ENCODE data around the gene IER3.

Gene IER3

DNA sequence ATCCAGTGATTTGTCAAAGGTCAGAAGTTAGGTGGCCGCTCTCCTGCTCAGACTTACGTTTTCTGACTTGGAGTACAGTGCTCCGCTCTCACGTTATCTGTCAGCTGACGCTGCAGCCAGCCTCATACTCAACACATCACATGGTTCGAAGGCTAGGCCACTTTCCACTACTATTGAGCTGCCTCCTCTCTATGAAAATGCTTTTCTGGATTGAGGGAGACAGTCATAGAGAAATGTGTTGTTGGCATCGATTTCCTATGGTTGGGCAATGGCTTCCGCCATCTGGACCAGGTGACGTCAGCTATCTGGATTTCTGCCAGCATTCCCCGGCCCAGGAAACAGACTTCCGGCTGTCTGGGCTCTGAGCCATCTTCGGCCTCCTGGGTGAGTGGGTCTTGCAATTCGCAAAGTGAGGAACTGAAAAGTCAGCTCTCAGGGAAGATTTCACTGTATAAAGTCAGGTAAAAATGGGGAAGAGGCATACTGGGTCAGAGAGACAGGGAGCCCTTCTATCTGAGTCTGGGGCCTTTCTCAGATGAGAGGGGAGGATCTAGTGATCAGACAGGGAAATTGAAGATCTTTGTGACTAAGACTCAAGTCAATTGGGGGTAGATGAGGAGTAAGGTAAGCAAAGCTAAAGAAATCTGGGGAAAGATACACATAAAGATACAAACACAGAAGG lies 37.5 kb upstream of the IER3 start:
- WGBS, 2 donors (ENCODE audit: extremely low coverage in 2 of 2, insufficient read length in 2 of 2, insufficient replicate concordance in 1 of 2): no CpG with 5 or more reads among the region's 13 CpGs
- no peak overlapping the region for H2BK120ac ChIP-seq (ENCODE audit: low read depth, low read length)
- H3K79me1 ChIP-seq (ENCODE audit: low read depth, low read length): no peaks in the 10 kb centered on the region
- no peak overlapping the region for H2BK5ac ChIP-seq (ENCODE audit: low read length)
- no peak for DNase-seq (ENCODE audit: low spot score)
- no peak overlapping the region for H3K9ac ChIP-seq (ENCODE audit: low read depth, low read length, poor library complexity)
- H2BK15ac ChIP-seq (ENCODE audit: low read length): no peak overlapping the region
- H2BK12ac ChIP-seq (ENCODE audit: low read length): no peak overlapping the region
- no peak overlapping the region for H3K23ac ChIP-seq (ENCODE audit: low read depth, low read length, poor library complexity)
- H3K4me2 ChIP-seq (ENCODE audit: insufficient read depth, low read length, poor library complexity, severe bottlenecking): no peak overlapping the region
- H3K14ac ChIP-seq (ENCODE audit: low read length): no peak overlapping the region
- H3K4me3 ChIP-seq (ENCODE audit: low read length in 2 of 2): no peak overlapping the region
- no peak overlapping the region for H3K4ac ChIP-seq (ENCODE audit: low read length)
- peak overlapping the region; percentile 42 for H2AFZ ChIP-seq (ENCODE audit: low read length)
- H3K4me1 ChIP-seq (ENCODE audit: control insufficient read depth in 2 of 2, insufficient read depth in 1 of 2, low read depth in 1 of 2, low read length in 2 of 2): peaks cover 0 to 4% of the 10 kb centered on the region in 2 donors
- no peak overlapping the region for H3K27ac ChIP-seq (replicated peaks; ENCODE audit: low read length)
- H3K18ac ChIP-seq (ENCODE audit: low read length): no peak overlapping the region
- no peaks in the 10 kb centered on the region for H3K36me3 ChIP-seq (replicated peaks in 1 of 2; ENCODE audit: control insufficient read depth in 2 of 2, insufficient read depth in 2 of 2, low read length in 2 of 2)
- peaks cover 3 to 4% of the 10 kb centered on the region in 2 donors for H3K9me3 ChIP-seq (replicated peaks in 1 of 2; ENCODE audit: control insufficient read depth in 2 of 2, insufficient read depth in 1 of 2, low read depth in 1 of 2, low read length in 2 of 2)
- H2AK5ac ChIP-seq (ENCODE audit: low read depth, low read length): no peak overlapping the region
- H3K27me3 ChIP-seq (ENCODE audit: control insufficient read depth in 3 of 3, insufficient read depth in 3 of 3, low read depth in 1 of 3, low read length in 3 of 3): no peaks in the 10 kb centered on the region
- H4K8ac ChIP-seq (ENCODE audit: low read depth, low read length): no peak overlapping the region
- no peak overlapping the region for H4K91ac ChIP-seq (ENCODE audit: low read depth, low read length, poor library complexity)

- Histone ChIP-seq H3K36me3 (replicated peaks in 1 of 2; ENCODE audit: control insufficient read depth in 2 of 2, insufficient read depth in 2 of 2, low read length in 2 of 2) (no peaks in the 10 kb centered on the region), H2AK5ac (ENCODE audit: low read depth, low read length) (no peak overlapping the region), H4K91ac (ENCODE audit: low read depth, low read length, poor library complexity) (no peak overlapping the region), H4K8ac (ENCODE audit: low read depth, low read length) (no peak overlapping the region), H2BK120ac (ENCODE audit: low read depth, low read length) (no peak overlapping the region), H3K79me1 (ENCODE audit: low read depth, low read length) (no peaks in the 10 kb centered on the region), H3K27me3 (ENCODE audit: control insufficient read depth in 3 of 3, insufficient read depth in 3 of 3, low read depth in 1 of 3, low read length in 3 of 3) (no peaks in the 10 kb centered on the region), H3K18ac (ENCODE audit: low read length) (no peak overlapping the region), H3K4me3 (ENCODE audit: low read length in 2 of 2) (no peak overlapping the region), H3K14ac (ENCODE audit: low read length) (no peak overlapping the region), H2AFZ (ENCODE audit: low read length) (no peak overlapping the region), H3K4ac (ENCODE audit: low read length) (no peak overlapping the region), H3K9ac (ENCODE audit: low read depth, low read length, poor library complexity) (no peak overlapping the region), H3K9me3 (replicated peaks in 1 of 2; ENCODE audit: control insufficient read depth in 2 of 2, insufficient read depth in 1 of 2, low read depth in 1 of 2, low read length in 2 of 2) (peaks cover 3 to 4% of the 10 kb centered on the region in 2 donors), H2BK12ac (ENCODE audit: low read length) (no peak overlapping the region), H3K23ac (ENCODE audit: low read depth, low read length, poor library complexity) (no peak overlapping the region), H3K4me1 (ENCODE audit: control insufficient read depth in 2 of 2, insufficient read depth in 1 of 2, low read depth in 1 of 2, low read length in 2 of 2) (peaks cover 0 to 4% of the 10 kb centered on the region in 2 donors), H3K4me2 (ENCODE audit: insufficient read depth, low read length, poor library complexity, severe bottlenecking) (no peak overlapping the region), H2BK5ac (ENCODE audit: low read length) (no peak overlapping the region), H3K27ac (replicated peaks; ENCODE audit: low read length) (no peak overlapping the region), H2BK15ac (ENCODE audit: low read length) (no peak overlapping the region)
- WGBS, 2 donors (ENCODE audit: extremely low coverage in 2 of 2, insufficient read length in 2 of 2, insufficient replicate concordance in 1 of 2): no CpG with 5 or more reads among the region's 4 CpGs
- DNase-seq (ENCODE audit: low spot score): no peak
Observed at GRCh38 chr6:30781395-30781742, 37.0 kb upstream of the IER3 start.

GRCh38 chr6:30780642-30780920 lies 36.2 kb upstream of the IER3 start:
- Histone ChIP-seq H3K14ac (ENCODE audit: low read length) (no peak overlapping the region), H3K4ac (ENCODE audit: low read length) (no peak overlapping the region), H3K9me3 (replicated peaks in 1 of 2; ENCODE audit: control insufficient read depth in 2 of 2, insufficient read depth in 1 of 2, low read depth in 1 of 2, low read length in 2 of 2) (peaks cover 3 to 4% of the 10 kb centered on the region in 2 donors), H2AK5ac (ENCODE audit: low read depth, low read length) (no peak overlapping the region), H4K91ac (ENCODE audit: low read depth, low read length, poor library complexity) (no peak overlapping the region), H2BK15ac (ENCODE audit: low read length) (no peak overlapping the region), H3K27me3 (ENCODE audit: control insufficient read depth in 3 of 3, insufficient read depth in 3 of 3, low read depth in 1 of 3, low read length in 3 of 3) (no peaks in the 10 kb centered on the region), H3K23ac (ENCODE audit: low read depth, low read length, poor library complexity) (no peak overlapping the region), H3K36me3 (replicated peaks in 1 of 2; ENCODE audit: control insufficient read depth in 2 of 2, insufficient read depth in 2 of 2, low read length in 2 of 2) (no peaks in the 10 kb centered on the region), H2BK120ac (ENCODE audit: low read depth, low read length) (no peak overlapping the region), H4K8ac (ENCODE audit: low read depth, low read length) (no peak overlapping the region), H2AFZ (ENCODE audit: low read length) (no peak overlapping the region), H3K4me1 (ENCODE audit: control insufficient read depth in 2 of 2, insufficient read depth in 1 of 2, low read depth in 1 of 2, low read length in 2 of 2) (peaks cover 0 to 4% of the 10 kb centered on the region in 2 donors), H3K18ac (ENCODE audit: low read length) (no peak overlapping the region), H3K4me2 (ENCODE audit: insufficient read depth, low read length, poor library complexity, severe bottlenecking) (no peak overlapping the region), H2BK5ac (ENCODE audit: low read length) (no peak overlapping the region), H3K4me3 (ENCODE audit: low read length in 2 of 2) (no peak overlapping the region), H3K27ac (replicated peaks; ENCODE audit: low read length) (no peak overlapping the region), H3K79me1 (ENCODE audit: low read depth, low read length) (no peaks in the 10 kb centered on the region), H2BK12ac (ENCODE audit: low read length) (no peak overlapping the region), H3K9ac (ENCODE audit: low read depth, low read length, poor library complexity) (no peak overlapping the region)
- WGBS, 2 donors (ENCODE audit: extremely low coverage in 2 of 2, insufficient read length in 2 of 2, insufficient replicate concordance in 1 of 2): no CpG with 5 or more reads among the region's 1 CpG
- no peak for DNase-seq (ENCODE audit: low spot score)

- Histone ChIP-seq H3K23ac (ENCODE audit: low read depth, low read length, poor library complexity) (no peak overlapping the region), H3K18ac (ENCODE audit: low read length) (no peak overlapping the region), H3K9ac (ENCODE audit: low read depth, low read length, poor library complexity) (no peak overlapping the region), H3K27ac (replicated peaks; ENCODE audit: low read length) (no peak overlapping the region), H3K14ac (ENCODE audit: low read length) (no peak overlapping the region), H3K4me2 (ENCODE audit: insufficient read depth, low read length, poor library complexity, severe bottlenecking) (no peak overlapping the region), H2AK5ac (ENCODE audit: low read depth, low read length) (peak overlapping the region; percentile 25), H3K4me1 (ENCODE audit: control insufficient read depth in 2 of 2, insufficient read depth in 1 of 2, low read depth in 1 of 2, low read length in 2 of 2) (peaks cover 0 to 4% of the 10 kb centered on the region in 2 donors), H3K36me3 (replicated peaks in 1 of 2; ENCODE audit: control insufficient read depth in 2 of 2, insufficient read depth in 2 of 2, low read length in 2 of 2) (no peaks in the 10 kb centered on the region), H2BK15ac (ENCODE audit: low read length) (no peak overlapping the region), H3K79me1 (ENCODE audit: low read depth, low read length) (no peaks in the 10 kb centered on the region), H2BK12ac (ENCODE audit: low read length) (no peak overlapping the region), H2BK5ac (ENCODE audit: low read length) (no peak overlapping the region), H2BK120ac (ENCODE audit: low read depth, low read length) (no peak overlapping the region), H4K91ac (ENCODE audit: low read depth, low read length, poor library complexity) (no peak overlapping the region), H4K8ac (ENCODE audit: low read depth, low read length) (no peak overlapping the region), H3K4ac (ENCODE audit: low read length) (no peak overlapping the region), H3K4me3 (ENCODE audit: low read length in 2 of 2) (no peak overlapping the region), H3K27me3 (ENCODE audit: control insufficient read depth in 3 of 3, insufficient read depth in 3 of 3, low read depth in 1 of 3, low read length in 3 of 3) (no peaks in the 10 kb centered on the region), H2AFZ (ENCODE audit: low read length) (peak overlapping the region; percentile 51), H3K9me3 (replicated peaks in 1 of 2; ENCODE audit: control insufficient read depth in 2 of 2, insufficient read depth in 1 of 2, low read depth in 1 of 2, low read length in 2 of 2) (peaks cover 3 to 4% of the 10 kb centered on the region in 2 donors)
- no peak for DNase-seq (ENCODE audit: low spot score)
- WGBS, 2 donors (ENCODE audit: extremely low coverage in 2 of 2, insufficient read length in 2 of 2, insufficient replicate concordance in 1 of 2): no CpG with 5 or more reads among the region's 10 CpGs
Observed at GRCh38 chr6:30779850-30780641, 35.7 kb upstream of the IER3 start.
